ENCODE data around the gene CXXC4.

Gene CXXC4

DNA sequence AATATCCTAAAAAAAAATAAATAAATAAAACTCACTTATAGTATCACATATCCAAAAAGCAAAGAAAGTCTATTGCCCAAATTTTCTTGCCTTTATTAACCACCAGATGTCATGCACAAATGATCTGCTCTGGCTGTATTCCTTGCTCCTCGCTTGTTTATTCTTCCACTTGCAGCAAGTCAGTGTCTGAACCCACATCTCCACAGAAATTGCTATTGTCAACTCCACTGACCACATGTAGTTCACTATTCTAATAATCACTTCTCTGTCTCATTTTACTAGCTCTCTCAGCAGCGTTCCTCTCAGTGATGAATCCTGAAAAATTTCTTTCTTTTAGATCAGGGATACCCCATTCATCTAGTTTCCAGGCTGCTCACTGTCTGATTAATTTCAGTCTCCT, 29.3 kb upstream of the CXXC4 start:
- TF ChIP-seq ISL1 (CRISPR knock-in tag; IDR thresholded peaks at IDR 0.05) (no peak), ARNTL (CRISPR knock-in tag; IDR thresholded peaks at IDR 0.05; ENCODE audit: borderline replicate concordance, low read depth) (no peak), ZC3H10 (CRISPR knock-in tag; IDR thresholded peaks at IDR 0.05) (no peak), TOX (CRISPR knock-in tag; IDR thresholded peaks at IDR 0.05; ENCODE audit: borderline replicate concordance) (no peak), ZNF8 (CRISPR knock-in tag; IDR thresholded peaks at IDR 0.05) (no peak), TCF4 (CRISPR knock-in tag; IDR thresholded peaks at IDR 0.05; ENCODE audit: borderline replicate concordance) (no peak), OSR1 (CRISPR knock-in tag; IDR thresholded peaks at IDR 0.05) (no peak), SNAI2 (CRISPR knock-in tag; IDR thresholded peaks at IDR 0.05) (no peak), ZNF70 (CRISPR knock-in tag; IDR thresholded peaks at IDR 0.05) (no peak), RARB (CRISPR knock-in tag; IDR thresholded peaks at IDR 0.05) (no peak), ZNF565 (CRISPR knock-in tag; conservative IDR thresholded peaks at IDR 0.05; ENCODE audit: low read depth) (no peak), CSDC2 (CRISPR knock-in tag; IDR thresholded peaks at IDR 0.05) (no peak)
- TF ChIP-seq, protein P1, sequence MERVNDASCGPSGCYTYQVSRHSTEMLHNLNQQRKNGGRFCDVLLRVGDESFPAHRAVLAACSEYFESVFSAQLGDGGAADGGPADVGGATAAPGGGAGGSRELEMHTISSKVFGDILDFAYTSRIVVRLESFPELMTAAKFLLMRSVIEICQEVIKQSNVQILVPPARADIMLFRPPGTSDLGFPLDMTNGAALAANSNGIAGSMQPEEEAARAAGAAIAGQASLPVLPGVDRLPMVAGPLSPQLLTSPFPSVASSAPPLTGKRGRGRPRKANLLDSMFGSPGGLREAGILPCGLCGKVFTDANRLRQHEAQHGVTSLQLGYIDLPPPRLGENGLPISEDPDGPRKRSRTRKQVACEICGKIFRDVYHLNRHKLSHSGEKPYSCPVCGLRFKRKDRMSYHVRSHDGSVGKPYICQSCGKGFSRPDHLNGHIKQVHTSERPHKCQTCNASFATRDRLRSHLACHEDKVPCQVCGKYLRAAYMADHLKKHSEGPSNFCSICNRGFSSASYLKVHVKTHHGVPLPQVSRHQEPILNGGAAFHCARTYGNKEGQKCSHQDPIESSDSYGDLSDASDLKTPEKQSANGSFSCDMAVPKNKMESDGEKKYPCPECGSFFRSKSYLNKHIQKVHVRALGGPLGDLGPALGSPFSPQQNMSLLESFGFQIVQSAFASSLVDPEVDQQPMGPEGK (CRISPR knock-in tag; IDR thresholded peaks at IDR 0.05; ENCODE audit: borderline replicate concordance), result no peak
- TF ChIP-seq, protein P2, sequence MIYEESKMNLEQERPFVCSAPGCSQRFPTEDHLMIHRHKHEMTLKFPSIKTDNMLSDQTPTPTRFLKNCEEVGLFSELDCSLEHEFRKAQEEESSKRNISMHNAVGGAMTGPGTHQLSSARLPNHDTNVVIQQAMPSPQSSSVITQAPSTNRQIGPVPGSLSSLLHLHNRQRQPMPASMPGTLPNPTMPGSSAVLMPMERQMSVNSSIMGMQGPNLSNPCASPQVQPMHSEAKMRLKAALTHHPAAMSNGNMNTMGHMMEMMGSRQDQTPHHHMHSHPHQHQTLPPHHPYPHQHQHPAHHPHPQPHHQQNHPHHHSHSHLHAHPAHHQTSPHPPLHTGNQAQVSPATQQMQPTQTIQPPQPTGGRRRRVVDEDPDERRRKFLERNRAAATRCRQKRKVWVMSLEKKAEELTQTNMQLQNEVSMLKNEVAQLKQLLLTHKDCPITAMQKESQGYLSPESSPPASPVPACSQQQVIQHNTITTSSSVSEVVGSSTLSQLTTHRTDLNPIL (CRISPR knock-in tag; IDR thresholded peaks at IDR 0.05; ENCODE audit: low read depth), result no peak
- TF ChIP-seq, protein P3, sequence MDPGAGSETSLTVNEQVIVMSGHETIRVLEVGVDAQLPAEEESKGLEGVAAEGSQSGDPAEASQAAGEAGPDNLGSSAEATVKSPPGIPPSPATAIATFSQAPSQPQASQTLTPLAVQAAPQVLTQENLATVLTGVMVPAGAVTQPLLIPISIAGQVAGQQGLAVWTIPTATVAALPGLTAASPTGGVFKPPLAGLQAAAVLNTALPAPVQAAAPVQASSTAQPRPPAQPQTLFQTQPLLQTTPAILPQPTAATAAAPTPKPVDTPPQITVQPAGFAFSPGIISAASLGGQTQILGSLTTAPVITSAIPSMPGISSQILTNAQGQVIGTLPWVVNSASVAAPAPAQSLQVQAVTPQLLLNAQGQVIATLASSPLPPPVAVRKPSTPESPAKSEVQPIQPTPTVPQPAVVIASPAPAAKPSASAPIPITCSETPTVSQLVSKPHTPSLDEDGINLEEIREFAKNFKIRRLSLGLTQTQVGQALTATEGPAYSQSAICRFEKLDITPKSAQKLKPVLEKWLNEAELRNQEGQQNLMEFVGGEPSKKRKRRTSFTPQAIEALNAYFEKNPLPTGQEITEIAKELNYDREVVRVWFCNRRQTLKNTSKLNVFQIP (CRISPR knock-in tag; IDR thresholded peaks at IDR 0.05; ENCODE audit: borderline replicate concordance, low read depth), result no peak
- ATAC-seq, result no peak

DNA sequence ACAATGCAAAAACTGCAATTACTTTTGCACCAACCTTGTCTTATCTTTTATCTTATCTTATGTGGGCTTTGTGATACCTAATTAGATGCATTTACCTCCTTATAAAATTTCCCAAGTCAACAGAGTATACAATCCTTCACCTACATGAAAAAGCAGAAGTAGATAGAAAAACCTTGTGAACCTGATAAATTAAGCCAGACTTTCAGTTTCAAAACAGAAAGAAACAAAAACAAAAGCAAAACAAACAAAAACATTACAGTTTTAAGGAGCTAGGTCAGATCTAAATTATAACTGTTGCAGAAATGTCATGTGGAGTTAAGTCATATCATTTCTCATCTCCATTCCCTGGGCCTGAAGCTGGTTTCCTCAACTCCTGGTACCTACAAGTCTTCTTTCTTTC, 24.9 kb upstream of the CXXC4 start:
- TF ChIP-seq ISL1 (CRISPR knock-in tag; IDR thresholded peaks at IDR 0.05) (no peak), SNAI2 (CRISPR knock-in tag; IDR thresholded peaks at IDR 0.05) (no peak), RARB (CRISPR knock-in tag; IDR thresholded peaks at IDR 0.05) (no peak), ZNF70 (CRISPR knock-in tag; IDR thresholded peaks at IDR 0.05) (no peak), ESRRG (CRISPR knock-in tag; IDR thresholded peaks at IDR 0.05) (no peak), ZNF8 (CRISPR knock-in tag; IDR thresholded peaks at IDR 0.05) (no peak), ZNF565 (CRISPR knock-in tag; conservative IDR thresholded peaks at IDR 0.05; ENCODE audit: low read depth) (no peak)
- TF ChIP-seq, protein P4, sequence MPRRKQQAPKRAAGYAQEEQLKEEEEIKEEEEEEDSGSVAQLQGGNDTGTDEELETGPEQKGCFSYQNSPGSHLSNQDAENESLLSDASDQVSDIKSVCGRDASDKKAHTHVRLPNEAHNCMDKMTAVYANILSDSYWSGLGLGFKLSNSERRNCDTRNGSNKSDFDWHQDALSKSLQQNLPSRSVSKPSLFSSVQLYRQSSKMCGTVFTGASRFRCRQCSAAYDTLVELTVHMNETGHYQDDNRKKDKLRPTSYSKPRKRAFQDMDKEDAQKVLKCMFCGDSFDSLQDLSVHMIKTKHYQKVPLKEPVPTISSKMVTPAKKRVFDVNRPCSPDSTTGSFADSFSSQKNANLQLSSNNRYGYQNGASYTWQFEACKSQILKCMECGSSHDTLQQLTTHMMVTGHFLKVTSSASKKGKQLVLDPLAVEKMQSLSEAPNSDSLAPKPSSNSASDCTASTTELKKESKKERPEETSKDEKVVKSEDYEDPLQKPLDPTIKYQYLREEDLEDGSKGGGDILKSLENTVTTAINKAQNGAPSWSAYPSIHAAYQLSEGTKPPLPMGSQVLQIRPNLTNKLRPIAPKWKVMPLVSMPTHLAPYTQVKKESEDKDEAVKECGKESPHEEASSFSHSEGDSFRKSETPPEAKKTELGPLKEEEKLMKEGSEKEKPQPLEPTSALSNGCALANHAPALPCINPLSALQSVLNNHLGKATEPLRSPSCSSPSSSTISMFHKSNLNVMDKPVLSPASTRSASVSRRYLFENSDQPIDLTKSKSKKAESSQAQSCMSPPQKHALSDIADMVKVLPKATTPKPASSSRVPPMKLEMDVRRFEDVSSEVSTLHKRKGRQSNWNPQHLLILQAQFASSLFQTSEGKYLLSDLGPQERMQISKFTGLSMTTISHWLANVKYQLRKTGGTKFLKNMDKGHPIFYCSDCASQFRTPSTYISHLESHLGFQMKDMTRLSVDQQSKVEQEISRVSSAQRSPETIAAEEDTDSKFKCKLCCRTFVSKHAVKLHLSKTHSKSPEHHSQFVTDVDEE (CRISPR knock-in tag; IDR thresholded peaks at IDR 0.05), result no peak
- TF ChIP-seq, protein P1 (CRISPR knock-in tag; IDR thresholded peaks at IDR 0.05; ENCODE audit: borderline replicate concordance), result no peak
- no peak for ATAC-seq

DNA sequence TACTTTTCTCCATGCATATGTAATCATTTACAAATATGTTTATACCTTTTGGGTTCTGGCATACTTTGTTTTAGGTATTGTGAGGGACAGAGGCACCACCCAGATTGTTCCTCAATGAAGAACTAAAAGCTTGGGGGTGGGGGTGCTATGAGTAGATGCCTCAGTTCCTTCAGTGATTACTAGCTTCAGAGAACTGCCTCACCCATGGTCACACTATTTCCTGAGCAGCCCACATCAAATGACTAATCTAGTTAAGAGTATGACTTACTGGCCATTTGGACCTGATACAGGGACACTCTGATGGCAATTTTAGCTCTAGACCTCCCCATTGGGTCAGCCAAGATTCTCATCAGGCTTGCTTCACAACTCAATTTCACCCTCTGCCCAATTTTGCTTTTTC, 22.2 kb upstream of the CXXC4 start:
- no peak for ATAC-seq
- TF ChIP-seq ESRRG (CRISPR knock-in tag; IDR thresholded peaks at IDR 0.05) (no peak), TOX (CRISPR knock-in tag; IDR thresholded peaks at IDR 0.05; ENCODE audit: borderline replicate concordance) (no peak), CSDC2 (CRISPR knock-in tag; IDR thresholded peaks at IDR 0.05) (no peak), RARB (CRISPR knock-in tag; IDR thresholded peaks at IDR 0.05) (no peak), ISL1 (CRISPR knock-in tag; IDR thresholded peaks at IDR 0.05) (no peak), SNAI2 (CRISPR knock-in tag; IDR thresholded peaks at IDR 0.05) (no peak), ZC3H10 (CRISPR knock-in tag; IDR thresholded peaks at IDR 0.05) (no peak)
- TF ChIP-seq, protein P3 (CRISPR knock-in tag; IDR thresholded peaks at IDR 0.05; ENCODE audit: borderline replicate concordance, low read depth), result no peak
- TF ChIP-seq, protein P4 (CRISPR knock-in tag; IDR thresholded peaks at IDR 0.05), result no peak
- TF ChIP-seq, protein P2 (CRISPR knock-in tag; IDR thresholded peaks at IDR 0.05; ENCODE audit: low read depth), result no peak
- TF ChIP-seq, protein P5, sequence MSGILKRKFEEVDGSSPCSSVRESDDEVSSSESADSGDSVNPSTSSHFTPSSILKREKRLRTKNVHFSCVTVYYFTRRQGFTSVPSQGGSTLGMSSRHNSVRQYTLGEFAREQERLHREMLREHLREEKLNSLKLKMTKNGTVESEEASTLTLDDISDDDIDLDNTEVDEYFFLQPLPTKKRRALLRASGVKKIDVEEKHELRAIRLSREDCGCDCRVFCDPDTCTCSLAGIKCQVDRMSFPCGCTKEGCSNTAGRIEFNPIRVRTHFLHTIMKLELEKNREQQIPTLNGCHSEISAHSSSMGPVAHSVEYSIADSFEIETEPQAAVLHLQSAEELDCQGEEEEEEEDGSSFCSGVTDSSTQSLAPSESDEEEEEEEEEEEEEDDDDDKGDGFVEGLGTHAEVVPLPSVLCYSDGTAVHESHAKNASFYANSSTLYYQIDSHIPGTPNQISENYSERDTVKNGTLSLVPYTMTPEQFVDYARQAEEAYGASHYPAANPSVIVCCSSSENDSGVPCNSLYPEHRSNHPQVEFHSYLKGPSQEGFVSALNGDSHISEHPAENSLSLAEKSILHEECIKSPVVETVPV (CRISPR knock-in tag; IDR thresholded peaks at IDR 0.05), result no peak
